MCF 10A (cell line): Measurements from ENCODE around the gene GABARAPL2. TPM values are rescaled to one million over a fixed set of nuclear protein-coding genes. Genes with fewer than 3 reads are reported as not detected.

ENCODE experiments used
- BruUV-seq: library from RNA; stranded (reverse); fragments of 400-500 nt; replicated peaks from 2 replicates; lab custom pipeline; 2021; lab: Mats Ljungman, UMichigan
- CTCF ChIA-PET: fragments of 300-600 bp; sonication (Branson Sonifier 250); formaldehyde crosslinking; extraction: SDS; loops from one replicate; lab custom pipeline; 2021; ENCODE audit warnings: antibody characterized with exemption, inconsistent platforms; lab: Yijun Ruan, JAX
- POLR2A ChIA-PET: fragments of 300-600, 350-650 bp; sonication (Branson Sonifier 250); formaldehyde crosslinking; extraction: SDS; loops from one replicate; lab custom pipeline; 2020; ENCODE audit warnings: antibody characterized with exemption, inconsistent platforms; lab: Yijun Ruan, JAX
- DNase-seq: peaks from one replicate; pipeline ENCODE4 v3.0.0-alpha.2; 2018; ENCODE audit not compliant: unreplicated experiment
- H3K27ac Mint-ChIP-seq: one replicate; pipeline ENCODE4 v1.8.0; 2022; ENCODE audit warnings: mild to moderate bottlenecking, low read depth, mixed read lengths; ENCODE audit not compliant: unreplicated experiment
- H3K27me3 Mint-ChIP-seq: one replicate; pipeline ENCODE4 v1.8.0; 2022; ENCODE audit warnings: mixed read lengths; ENCODE audit not compliant: insufficient read depth, unreplicated experiment
- H3K36me3 Mint-ChIP-seq: one replicate; pipeline ENCODE4 v1.8.0; 2022; ENCODE audit warnings: mild to moderate bottlenecking, moderate library complexity, mixed read lengths; ENCODE audit not compliant: insufficient read depth, unreplicated experiment
- H3K4me1 Mint-ChIP-seq: one replicate; pipeline ENCODE4 v1.8.0; 2022; ENCODE audit warnings: mixed read lengths; ENCODE audit not compliant: insufficient read depth, unreplicated experiment
- H3K4me3 Mint-ChIP-seq: one replicate; pipeline ENCODE4 v1.8.0; 2022; ENCODE audit warnings: mild to moderate bottlenecking, moderate library complexity, mixed read lengths; ENCODE audit not compliant: unreplicated experiment
- H3K9me3 Mint-ChIP-seq: one replicate; pipeline ENCODE4 v1.8.0; 2022; ENCODE audit warnings: mixed read lengths; ENCODE audit not compliant: unreplicated experiment
- intact Hi-C: fragments of 100-400 bp; cut with micrococcal nuclease; formaldehyde crosslinking; loops from 2 replicates; pipeline ENCODE4 v1.14.1; 2022
- total RNA-seq: library from RNA; stranded (reverse); gene quantifications from 2 replicates; pipeline ENCODE4 v1.2.3, GENCODE V29; 2022
- TF ChIP-seq, protein P1 (sequence below): fragments of 200-600 bp; IDR thresholded peaks from one replicate; pipeline ENCODE4 v1.8.0; 2022; ENCODE audit warnings: antibody characterized with exemption, mild to moderate bottlenecking; ENCODE audit not compliant: unreplicated experiment

Gene GABARAPL2
- total RNA-seq, 1 experiment from 2014 or later = 61.5 TPM

DNA sequence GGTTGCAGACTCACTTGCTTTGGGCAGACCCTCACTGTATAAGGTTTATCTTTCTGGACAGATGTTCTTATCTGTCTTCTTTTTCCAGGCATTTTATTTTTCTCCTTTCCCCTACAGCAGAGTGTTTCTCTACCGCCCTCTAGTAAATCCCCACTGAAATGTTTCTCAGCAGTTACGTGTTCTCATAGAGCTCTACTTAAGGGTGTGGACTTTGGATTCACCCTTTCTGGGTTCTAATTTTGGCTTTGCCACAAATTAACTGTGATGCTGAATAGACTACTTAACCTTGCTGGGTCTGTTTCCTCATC is 54.9 kb downstream of the GABARAPL2 start:
- no TSS peak for BruUV-seq
- Mint-ChIP-seq H3K4me1 (peaks cover 25% of the 10 kb centered on the region), H3K36me3 (peaks cover 51% of the 10 kb centered on the region), H3K27ac (no peak overlapping the region), H3K9me3 (no peaks in the 10 kb centered on the region), H3K4me3 (peak overlapping the region; percentile 84), H3K27me3 (no peaks in the 10 kb centered on the region)
- intact Hi-C loops = loop anchor here (1.0 to 10.0 kb wide), 5 partner anchors 54 to 416 kb away; partner anchors contain the start of genes CTRB2 and GABARAPL2
- ChIA-PET POLR2A (interaction anchor here (0.5 to 3.5 kb wide), 8 partner anchors 28 to 422 kb away, joined by 3 to 76 read pairs (median 8); partner anchors contain the start of genes KARS1, TERF2IP and TMEM231), CTCF (interaction anchor here (0.6 to 2.7 kb wide), 15 partner anchors 10 to 338 kb away, joined by 3 to 19 read pairs (median 4); partner anchors contain the start of gene GABARAPL2)
- TF ChIP-seq, protein P1, sequence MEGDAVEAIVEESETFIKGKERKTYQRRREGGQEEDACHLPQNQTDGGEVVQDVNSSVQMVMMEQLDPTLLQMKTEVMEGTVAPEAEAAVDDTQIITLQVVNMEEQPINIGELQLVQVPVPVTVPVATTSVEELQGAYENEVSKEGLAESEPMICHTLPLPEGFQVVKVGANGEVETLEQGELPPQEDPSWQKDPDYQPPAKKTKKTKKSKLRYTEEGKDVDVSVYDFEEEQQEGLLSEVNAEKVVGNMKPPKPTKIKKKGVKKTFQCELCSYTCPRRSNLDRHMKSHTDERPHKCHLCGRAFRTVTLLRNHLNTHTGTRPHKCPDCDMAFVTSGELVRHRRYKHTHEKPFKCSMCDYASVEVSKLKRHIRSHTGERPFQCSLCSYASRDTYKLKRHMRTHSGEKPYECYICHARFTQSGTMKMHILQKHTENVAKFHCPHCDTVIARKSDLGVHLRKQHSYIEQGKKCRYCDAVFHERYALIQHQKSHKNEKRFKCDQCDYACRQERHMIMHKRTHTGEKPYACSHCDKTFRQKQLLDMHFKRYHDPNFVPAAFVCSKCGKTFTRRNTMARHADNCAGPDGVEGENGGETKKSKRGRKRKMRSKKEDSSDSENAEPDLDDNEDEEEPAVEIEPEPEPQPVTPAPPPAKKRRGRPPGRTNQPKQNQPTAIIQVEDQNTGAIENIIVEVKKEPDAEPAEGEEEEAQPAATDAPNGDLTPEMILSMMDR = peak; percentile 40
- DNase-seq = peak; percentile 46

DNA sequence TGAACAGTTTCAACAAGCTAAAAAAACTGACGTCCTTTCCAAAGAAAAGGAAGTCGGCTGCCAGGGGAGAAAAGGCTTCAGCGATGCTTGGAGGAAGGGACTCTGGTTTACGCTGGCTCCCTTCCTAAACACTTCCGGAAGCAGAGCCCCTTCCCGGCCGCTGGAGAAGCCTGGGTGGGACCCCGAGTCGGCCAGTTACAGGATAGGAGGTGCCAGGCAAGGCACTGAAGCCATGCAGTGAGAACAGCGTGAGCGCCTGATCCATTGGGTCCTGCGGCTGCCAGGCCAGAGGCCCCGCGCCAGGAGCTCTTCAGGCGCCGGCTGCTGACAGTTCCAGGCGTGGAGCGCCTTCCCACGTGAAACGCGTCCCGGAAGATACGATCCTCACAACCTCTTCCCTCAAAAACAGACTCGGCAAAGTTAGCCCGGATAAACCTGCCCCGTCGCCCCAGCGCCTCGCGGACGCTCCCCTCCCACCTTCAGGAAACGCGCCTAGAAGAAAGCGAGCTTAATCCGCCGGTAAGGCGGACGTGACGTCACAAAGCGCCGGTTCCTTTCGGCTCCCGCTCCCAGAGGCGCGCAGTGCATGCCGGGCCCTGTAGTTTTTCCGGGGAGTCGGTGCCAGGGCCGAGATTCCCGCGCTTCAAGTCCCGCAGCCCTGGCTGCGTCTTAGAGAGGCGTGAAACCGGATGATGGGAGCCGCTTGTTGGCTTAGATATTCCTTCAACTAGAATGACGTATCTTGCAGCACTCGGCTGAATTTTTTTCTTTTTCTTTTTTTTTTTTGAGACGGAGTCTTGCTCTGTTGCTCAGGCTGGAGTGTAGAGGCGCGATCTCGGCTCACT is 56.8 kb downstream of the GABARAPL2 start, which contains the start of gene ADAT1:
ADAT1 (minus strand) TSS at position 521 of the 845 bp plus-strand sequence. CDS start 2,482 bp downstream, outside the sequence.
- H3K4me3 Mint-ChIP-seq = peak within 1 kb of the TSS; percentile 84
- TSS peak; percentile 76 for BruUV-seq
- peak; percentile 98 for DNase-seq
- peak within 1 kb of the TSS; percentile 72 for H3K27ac Mint-ChIP-seq
- ChIA-PET CTCF (interaction anchor here (0.7 to 2.7 kb wide), 9 partner anchors 10 to 608 kb away, joined by 3 to 19 read pairs (median 3); partner anchors contain the start of genes GABARAPL2 and TMEM231), POLR2A (interaction anchor here (0.6 to 3.5 kb wide), 25 partner anchors 9 to 436 kb away, joined by 3 to 76 read pairs (median 5); partner anchors contain the start of genes CFDP1, GABARAPL2, KARS1 and TERF2IP)
- H3K9me3 Mint-ChIP-seq = no peaks in the 10 kb centered on the region
- intact Hi-C loops = loop anchor here (5.0 to 10.0 kb wide), 3 partner anchors 56 to 418 kb away; partner anchors contain the start of genes CTRB2 and GABARAPL2
- no peaks in the 10 kb centered on the region for H3K27me3 Mint-ChIP-seq
- H3K36me3 Mint-ChIP-seq = peaks cover 59% of the 10 kb centered on the region
- H3K4me1 Mint-ChIP-seq = peaks cover 25% of the 10 kb centered on the region
- TF ChIP-seq, protein P1 = no peak

- Mint-ChIP-seq H3K9me3 (no peaks in the 10 kb centered on the region), H3K36me3 (peaks cover 62% of the 10 kb centered on the region), H3K27me3 (no peaks in the 10 kb centered on the region), H3K4me1 (peaks cover 25% of the 10 kb centered on the region), H3K27ac (no peak overlapping the region), H3K4me3 (no peak overlapping the region)
- ChIA-PET POLR2A (no interaction called here), CTCF (interaction anchor here (0.6 kb wide), 1 partner anchor 198 kb away, joined by 4 read pairs; no protein-coding TSS in a partner anchor)
- DNase-seq = peak; percentile 18
- TF ChIP-seq, protein P1 = no peak
- BruUV-seq = no TSS peak
- intact Hi-C loops = loop anchor here (5.0 to 10.0 kb wide), 3 partner anchors 58 to 420 kb away; partner anchors contain the start of genes CTRB2 and GABARAPL2
Observed at GRCh38 chr16:75624921-75625334, 58.7 kb downstream of the GABARAPL2 start.
